HS-27A (cell line): ENCODE measurements around the gene TDRD15.
"Not testable (repeated sequence)": the region's sequence is repeated elsewhere in the genome, so short reads cannot be mapped to it uniquely, and the experiment has no call there.

Experiments used
- DNase-seq: peaks from one replicate; pipeline ENCODE4 v3.0.0-alpha.2; 2012; ENCODE audit warnings: low read depth, missing footprints

The TDRD15 gene

DNA sequence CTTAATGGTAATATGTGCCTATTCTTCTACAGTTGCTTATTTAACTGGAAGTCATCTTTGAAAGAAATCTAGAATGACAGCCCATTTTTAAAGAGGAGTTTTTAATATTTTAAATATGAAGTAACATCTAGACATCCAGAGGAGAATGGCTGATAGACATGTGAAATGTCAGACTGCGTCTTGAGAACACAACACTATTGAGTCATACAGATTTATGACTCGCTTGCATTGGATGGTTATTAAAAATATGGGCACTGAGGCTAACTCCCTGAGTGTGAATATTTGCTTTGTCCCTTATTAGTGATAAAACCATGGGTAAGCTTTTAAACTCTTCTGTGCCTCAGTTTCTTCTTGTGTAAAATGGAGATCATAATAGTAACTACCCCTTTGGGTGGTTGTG lies 22.9 kb downstream of the TDRD15 start:
- DNase-seq = no peak

DNA sequence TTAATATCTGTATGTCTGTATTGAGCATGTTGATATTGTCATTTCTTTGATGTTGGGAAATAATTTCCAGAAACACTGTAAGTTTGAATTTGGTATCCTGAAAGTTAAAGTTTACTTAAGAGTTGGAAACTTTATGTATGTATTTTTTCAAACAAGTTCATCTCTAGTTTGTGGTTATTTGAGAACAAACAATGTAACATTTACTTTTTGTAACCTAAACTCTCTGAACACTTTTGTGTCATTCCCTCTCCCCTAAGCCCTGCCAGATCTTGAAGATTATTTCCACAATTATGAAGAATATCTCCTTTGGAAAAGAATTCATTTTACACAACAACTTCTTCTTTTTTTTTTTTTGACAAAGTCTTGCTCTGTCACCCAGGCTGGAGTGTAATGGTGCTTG lies 24.9 kb downstream of the TDRD15 start:
- DNase-seq = no peak

DNA sequence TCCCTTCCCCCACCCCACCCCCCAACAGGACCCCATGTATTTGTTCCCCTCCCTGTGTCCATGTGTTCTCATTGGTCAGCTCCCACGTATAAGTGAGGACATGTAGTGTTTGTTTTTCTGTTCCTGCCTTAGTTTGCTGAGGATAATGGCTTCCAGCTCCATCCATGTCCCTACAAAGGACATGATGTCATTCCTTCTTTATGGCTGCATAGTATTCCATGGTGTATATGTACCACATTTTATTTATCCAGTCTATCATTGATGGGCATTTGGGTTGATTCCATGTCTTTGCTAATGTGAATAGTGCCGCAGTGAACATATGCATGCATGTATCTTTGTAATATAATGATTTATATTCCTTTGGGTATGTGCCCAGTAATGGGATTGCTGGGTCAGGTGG lies 27.5 kb downstream of the TDRD15 start:
- not testable (repeated sequence) for DNase-seq

DNA sequence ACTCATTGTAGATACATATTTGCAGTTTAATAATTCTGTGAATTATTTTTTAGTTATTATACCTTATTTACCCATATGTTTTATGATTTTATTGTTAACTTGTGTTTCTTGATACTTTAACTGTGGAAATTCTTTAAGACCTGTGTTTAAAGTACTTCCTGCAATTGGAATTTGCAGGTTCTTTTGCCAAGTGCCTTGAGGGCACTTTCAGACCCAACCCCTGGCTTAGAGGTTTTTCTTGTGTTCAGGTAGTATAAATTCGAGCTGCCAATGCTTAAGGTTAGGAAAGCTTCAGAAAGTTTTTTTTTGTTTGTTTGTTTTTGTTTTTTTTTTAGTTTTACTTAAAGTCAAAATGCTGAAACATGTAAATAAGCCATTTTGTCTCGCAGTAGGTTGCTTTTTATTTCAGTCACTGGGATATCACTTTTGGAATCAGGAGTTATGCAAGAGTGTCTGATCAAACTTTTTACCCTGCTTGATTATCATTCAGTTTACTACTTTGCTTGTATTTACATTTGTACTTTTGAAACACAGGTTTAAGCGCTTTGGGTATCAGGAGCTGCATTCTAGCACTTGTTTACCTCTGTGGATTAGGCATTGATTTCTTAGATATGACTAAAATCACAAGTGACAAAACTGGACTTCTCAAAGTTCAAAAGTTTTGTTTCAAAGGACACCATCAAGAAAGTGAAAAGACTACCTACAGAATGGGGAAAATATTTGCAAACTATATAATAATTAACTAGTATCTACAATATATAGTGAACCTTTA lies 31.8 kb downstream of the TDRD15 start:
- DNase-seq = no peak

DNA sequence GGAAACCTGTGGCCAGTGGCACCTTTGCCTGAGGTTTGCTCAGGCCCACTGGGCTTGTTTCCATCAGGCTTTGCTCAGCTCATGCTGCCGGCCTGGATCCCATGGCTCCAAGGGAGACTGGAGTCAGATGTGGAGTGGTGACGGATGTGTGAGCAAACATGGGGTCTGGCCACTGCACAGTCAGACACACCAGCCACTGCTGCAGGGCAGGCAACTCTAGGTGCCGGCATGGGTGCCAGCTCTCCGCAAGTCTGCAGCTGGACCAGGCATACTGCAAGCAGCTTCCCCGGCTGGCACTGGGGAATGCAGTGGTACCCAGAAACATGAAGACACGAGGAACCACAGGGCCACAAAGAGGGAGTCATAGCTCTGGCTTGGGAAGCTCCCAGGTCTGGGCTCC lies 37.4 kb downstream of the TDRD15 start:
- no peak for DNase-seq

DNA sequence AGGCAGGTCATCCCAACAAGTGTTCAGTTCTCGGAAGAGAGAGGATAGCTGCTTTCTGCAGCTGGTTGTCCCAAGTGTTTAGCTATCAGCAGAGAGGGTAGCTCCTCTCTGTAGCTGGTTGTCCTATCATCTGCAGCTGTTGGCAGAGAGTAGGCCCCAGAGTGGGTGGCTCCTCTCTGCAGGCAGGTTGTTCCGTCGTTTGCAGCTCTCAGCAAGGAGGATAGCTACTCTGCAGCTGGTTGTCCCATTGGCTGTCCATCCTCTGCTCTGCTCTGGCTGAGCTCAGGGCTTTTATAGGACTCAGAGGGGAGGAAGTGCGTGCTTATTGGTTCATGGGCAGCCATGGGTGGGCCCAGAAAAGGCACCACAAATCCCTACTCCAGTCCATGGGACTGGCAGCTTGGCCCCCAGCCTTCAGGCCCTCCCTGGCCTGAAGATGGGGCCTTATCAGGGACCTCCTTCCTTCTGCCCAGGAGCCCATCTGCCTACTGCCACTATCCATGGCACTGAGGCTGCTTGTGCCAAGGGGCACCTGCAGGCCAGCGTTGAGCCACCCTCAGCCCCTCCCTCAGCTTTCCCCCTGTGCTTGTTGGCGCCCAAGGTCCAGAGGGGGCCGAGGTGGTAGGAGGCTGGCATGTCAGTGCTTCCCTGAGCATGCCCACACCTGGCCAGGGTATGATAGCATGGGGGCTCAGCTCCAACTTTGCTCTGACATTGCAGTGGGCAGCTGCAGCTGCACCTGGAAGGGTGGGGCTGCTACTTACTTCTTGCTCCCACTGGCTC lies 38.3 kb downstream of the TDRD15 start:
- DNase-seq = no peak

DNA sequence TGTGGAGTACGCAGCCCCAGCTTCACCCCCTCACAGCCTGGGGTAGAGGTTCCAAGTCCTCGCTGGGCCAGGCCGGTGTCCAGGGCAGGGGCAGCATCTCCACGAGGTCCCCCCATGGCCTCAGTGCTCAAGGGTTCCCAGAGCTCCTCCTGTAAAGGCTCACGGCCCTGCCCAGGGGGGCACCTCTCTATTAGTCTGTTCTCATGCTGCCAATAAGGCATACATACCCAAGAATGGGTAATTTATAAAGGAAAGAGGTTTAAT lies 38.8 kb downstream of the TDRD15 start:
- no peak for DNase-seq

DNA sequence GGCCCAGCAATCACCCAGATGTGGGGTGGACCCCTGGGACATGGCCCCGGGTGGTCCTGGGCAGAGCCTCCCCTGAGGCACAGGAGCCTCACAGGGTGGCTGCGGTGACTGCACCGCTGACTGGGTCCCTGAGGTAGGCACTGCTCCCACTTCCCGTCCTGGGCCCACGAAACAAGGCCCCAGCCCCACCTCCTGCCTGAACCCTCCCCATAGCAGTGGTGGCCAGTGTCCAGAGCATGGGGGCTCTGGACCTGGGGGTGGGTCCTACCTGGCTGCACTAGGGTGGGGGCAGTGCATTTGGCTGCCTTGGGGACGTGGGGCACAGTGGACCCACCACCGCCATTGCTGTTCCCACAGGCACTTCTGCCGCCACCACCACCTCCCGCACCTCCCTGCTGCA lies 39.4 kb downstream of the TDRD15 start:
- no peak for DNase-seq

DNA sequence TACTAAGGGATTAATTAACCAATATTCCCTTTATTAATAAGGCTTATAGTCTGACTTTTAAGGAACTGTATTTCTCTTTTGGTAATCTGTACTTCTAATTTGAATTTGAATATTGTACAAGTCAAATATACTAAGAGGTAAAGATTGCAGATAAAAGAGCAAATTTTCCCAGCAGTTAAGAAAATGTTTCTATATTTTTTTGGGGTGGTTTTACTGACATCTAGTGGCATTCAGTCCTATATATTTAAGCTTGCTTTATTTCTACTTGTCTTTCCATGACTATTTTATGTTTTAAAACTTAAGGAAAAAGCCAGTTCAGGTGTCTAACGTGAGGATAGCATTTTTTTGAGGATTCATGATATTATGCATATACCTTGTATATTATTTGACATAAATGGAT lies 41.6 kb downstream of the TDRD15 start:
- no peak for DNase-seq

DNA sequence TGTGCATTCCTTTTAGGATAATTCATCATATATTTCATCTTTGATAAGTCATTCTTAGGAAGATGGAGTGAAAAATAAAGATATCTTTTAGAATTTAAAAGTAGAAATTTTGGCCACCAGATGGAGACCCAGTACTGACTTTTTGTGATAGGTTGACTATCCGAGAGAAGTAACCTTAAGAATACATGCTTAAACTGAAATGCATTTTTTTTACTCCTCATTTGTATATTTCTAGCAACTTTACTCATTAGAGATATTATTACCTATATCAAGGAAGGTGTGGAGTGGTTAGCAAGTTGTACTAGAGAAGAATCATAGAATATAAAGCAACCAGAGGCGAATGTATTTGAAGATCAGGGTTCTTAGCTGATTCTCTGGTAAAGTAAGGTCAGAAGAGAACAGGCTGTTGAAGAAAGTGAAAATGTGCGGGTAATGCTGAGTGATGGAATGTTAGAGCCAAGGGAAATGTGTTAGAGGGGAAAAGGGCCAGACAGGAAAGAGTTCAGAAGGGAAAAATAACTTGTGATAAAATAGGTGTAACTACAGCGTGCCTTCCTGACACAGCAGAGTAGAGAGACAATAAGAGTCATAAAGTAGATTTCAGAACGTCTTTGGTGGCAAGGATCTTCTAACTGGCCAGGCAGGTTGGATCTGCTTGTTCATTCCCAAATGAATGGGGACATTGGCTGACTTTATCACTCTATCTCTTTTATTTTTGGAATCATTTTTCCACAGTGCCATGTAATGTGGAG lies 52.3 kb downstream of the TDRD15 start:
- DNase-seq = no peak

DNA sequence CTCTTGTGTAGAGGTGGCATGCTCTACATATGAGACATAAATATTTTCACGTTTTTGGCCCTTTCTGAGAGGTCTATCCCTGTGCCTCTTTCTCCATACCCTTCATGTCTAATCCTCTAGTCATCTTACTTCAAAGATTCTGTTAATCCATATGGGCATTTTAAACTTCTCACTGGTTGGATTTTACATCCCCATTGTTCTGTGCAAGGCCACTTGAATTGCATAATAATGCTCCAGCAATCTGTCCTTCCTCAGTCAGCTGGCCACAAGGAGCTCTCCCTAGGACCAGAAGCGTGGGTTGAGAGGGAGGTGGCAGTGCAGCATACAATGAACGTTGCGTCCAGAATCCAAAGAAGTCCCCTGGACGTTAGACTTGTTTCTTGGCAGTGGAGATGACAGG lies 58.2 kb downstream of the TDRD15 start:
- no peak for DNase-seq

DNA sequence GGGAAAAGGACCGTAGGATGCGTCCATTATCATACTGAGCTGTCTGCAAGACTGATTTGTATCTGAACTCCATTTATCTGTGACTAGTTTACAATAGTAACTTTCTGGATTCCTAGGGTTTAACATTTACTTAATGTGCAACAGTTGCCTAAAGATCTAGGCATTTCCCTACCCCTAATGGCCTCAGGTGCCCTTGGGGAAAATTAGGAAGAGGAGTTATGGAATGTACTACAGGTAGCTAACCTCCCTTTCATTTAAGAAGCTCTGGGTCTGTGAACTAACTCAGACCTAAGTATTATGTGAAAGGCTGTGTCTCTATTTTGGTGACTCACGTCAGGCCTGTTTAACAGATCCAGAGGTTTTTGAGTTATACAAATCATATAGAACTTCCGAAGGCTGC lies 59.5 kb downstream of the TDRD15 start:
- DNase-seq = no peak

DNA sequence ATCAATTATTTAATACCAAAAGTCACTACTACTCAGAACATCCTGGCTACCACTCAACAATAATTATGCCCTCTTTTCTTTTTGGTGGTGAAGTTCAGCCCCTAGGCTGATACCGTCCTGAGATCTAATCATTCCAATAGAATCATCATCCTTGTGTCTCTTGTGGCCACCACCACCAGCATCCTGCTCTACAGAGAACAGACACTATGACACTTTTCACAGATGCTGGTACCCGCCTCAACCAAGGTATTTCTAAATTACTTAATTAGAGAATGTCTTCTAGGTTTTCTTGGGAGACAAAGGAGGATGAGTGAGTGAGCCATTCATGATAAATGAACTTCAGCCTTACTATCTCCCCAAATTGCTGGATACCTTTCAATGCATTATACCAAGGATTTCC lies 60.0 kb downstream of the TDRD15 start:
- DNase-seq = no peak

DNA sequence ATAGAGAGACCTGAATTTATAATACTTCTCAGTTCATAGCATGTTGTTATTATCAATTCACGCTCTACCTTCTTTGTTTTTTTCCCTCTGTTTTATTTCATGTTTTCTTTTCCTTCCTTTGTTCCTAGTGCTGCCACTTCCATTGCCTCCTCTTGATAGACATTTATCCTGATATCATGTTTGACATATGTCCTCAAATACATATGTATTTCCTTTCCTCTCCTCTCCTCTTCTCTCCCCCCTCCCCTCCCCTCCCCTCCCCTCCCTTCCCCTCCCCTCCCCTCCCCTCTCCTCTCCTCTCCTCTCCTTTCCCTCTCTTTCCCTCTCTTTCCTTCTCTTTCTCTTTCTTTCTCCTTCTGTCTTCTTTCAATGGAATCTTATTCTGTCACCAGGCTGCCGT lies 67.8 kb downstream of the TDRD15 start:
- no peak for DNase-seq
